ENCODE data around the gene TTC3.

GRCh38 chr21:37095821-37096220 is 22.8 kb downstream of the TTC3 start:
- no peak for TF ChIP-seq CTCF (conservative IDR thresholded peaks at IDR 0.05)
- no peak for TF ChIP-seq EZH2 (IDR thresholded peaks at IDR 0.05; ENCODE audit: low read depth)

Measured in PC-9 (cell line).